ENCODE data around the gene FAF2. TPM values are rescaled to one million over a fixed set of nuclear protein-coding genes. Genes with fewer than 3 reads are reported as not detected.

FAF2 gene
- total RNA-seq, 2 donors from 2014 or later = 36.0 to 37.0 TPM

GRCh38 chr5:176427971-176428370 lies 20.2 kb upstream of the FAF2 start:
- Histone ChIP-seq H3K9ac (ENCODE audit: low read depth in 2 of 2, low read length in 2 of 2) (no peak overlapping the region), H3K27ac (peak overlapping the region; percentile 27)

GRCh38 chr5:176429972-176430371 lies 18.2 kb upstream of the FAF2 start:
- TF ChIP-seq, protein P1, sequence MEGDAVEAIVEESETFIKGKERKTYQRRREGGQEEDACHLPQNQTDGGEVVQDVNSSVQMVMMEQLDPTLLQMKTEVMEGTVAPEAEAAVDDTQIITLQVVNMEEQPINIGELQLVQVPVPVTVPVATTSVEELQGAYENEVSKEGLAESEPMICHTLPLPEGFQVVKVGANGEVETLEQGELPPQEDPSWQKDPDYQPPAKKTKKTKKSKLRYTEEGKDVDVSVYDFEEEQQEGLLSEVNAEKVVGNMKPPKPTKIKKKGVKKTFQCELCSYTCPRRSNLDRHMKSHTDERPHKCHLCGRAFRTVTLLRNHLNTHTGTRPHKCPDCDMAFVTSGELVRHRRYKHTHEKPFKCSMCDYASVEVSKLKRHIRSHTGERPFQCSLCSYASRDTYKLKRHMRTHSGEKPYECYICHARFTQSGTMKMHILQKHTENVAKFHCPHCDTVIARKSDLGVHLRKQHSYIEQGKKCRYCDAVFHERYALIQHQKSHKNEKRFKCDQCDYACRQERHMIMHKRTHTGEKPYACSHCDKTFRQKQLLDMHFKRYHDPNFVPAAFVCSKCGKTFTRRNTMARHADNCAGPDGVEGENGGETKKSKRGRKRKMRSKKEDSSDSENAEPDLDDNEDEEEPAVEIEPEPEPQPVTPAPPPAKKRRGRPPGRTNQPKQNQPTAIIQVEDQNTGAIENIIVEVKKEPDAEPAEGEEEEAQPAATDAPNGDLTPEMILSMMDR (IDR thresholded peaks at IDR 0.05) = no peak
- no peak overlapping the region for H3K27ac ChIP-seq
- no peaks in the 10 kb centered on the region for H3K36me3 ChIP-seq
- H3K9me3 ChIP-seq = no peaks in the 10 kb centered on the region
- intact Hi-C loops (cut with DNase I) = no loop called here
- H3K4me3 ChIP-seq = no peak overlapping the region
- no peak for DNase-seq
- H3K27me3 ChIP-seq = no peaks in the 10 kb centered on the region
- no peak overlapping the region for H3K9ac ChIP-seq (ENCODE audit: low read depth in 2 of 2, low read length in 2 of 2)
- H3K4me1 ChIP-seq = no peaks in the 10 kb centered on the region

More at GRCh38 chr5:176427971-176428370, 20.2 kb upstream of the FAF2 start:
- no peaks in the 10 kb centered on the region for H3K4me1 ChIP-seq
- no peaks in the 10 kb centered on the region for H3K27me3 ChIP-seq
- H3K36me3 ChIP-seq = no peaks in the 10 kb centered on the region
- intact Hi-C loops (cut with DNase I) = no loop called here
- no peak overlapping the region for H3K4me3 ChIP-seq
- DNase-seq = no peak
- no peaks in the 10 kb centered on the region for H3K9me3 ChIP-seq
- TF ChIP-seq, protein P1 (IDR thresholded peaks at IDR 0.05) = no peak

DNA sequence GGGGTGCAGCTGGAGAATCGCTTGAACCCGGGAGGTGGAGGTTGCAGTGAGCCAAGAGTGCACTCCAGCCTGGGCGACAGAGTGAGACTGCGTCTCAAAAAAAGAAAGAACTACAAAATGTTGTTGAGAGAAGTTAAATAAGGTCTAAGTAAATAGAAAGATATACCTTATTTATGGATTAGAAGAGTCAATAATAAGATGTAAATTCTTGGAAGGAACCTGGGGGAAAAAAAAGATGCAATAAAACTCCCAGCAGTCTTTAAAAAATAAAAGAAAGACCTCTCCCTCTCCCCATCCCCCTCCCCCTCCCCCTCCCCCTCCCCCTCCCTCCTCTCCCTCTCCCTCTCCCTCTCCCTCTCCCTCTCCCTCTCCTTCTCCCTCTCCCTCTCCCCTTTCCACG lies 15.5 kb upstream of the FAF2 start:
- Histone ChIP-seq H3K4me1 (no peaks in the 10 kb centered on the region), H3K27me3 (no peaks in the 10 kb centered on the region), H3K36me3 (no peaks in the 10 kb centered on the region), H3K4me3 (no peak overlapping the region), H3K27ac (no peak overlapping the region), H3K9ac (ENCODE audit: low read depth in 2 of 2, low read length in 2 of 2) (no peak overlapping the region), H3K9me3 (no peaks in the 10 kb centered on the region)
- intact Hi-C loops (cut with DNase I) = no loop called here
- DNase-seq = no peak
- TF ChIP-seq, protein P1 (IDR thresholded peaks at IDR 0.05) = no peak

- H3K9me3 ChIP-seq = no peaks in the 10 kb centered on the region
- H3K27me3 ChIP-seq = no peaks in the 10 kb centered on the region
- TF ChIP-seq, protein P1 (IDR thresholded peaks at IDR 0.05) = no peak
- DNase-seq = no peak
- no peak overlapping the region for H3K9ac ChIP-seq (ENCODE audit: low read depth in 2 of 2, low read length in 2 of 2)
- H3K36me3 ChIP-seq = no peaks in the 10 kb centered on the region
- H3K4me1 ChIP-seq = no peaks in the 10 kb centered on the region
- H3K27ac ChIP-seq = no peak overlapping the region
- H3K4me3 ChIP-seq = no peak overlapping the region
- intact Hi-C loops (cut with DNase I) = no loop called here
Observed at GRCh38 chr5:176436656-176437055, 11.5 kb upstream of the FAF2 start.

GRCh38 chr5:176438959-176439757 lies 9.0 kb upstream of the FAF2 start:
- Histone ChIP-seq H3K27ac (no peak overlapping the region), H3K9me3 (no peaks in the 10 kb centered on the region), H3K9ac (ENCODE audit: low read depth in 2 of 2, low read length in 2 of 2) (no peak overlapping the region), H3K36me3 (no peaks in the 10 kb centered on the region), H3K4me3 (no peak overlapping the region), H3K4me1 (no peaks in the 10 kb centered on the region), H3K27me3 (no peaks in the 10 kb centered on the region)
- TF ChIP-seq, protein P1 (IDR thresholded peaks at IDR 0.05) = no peak
- intact Hi-C loops (cut with DNase I) = no loop called here
- DNase-seq = no peak

All from colonic mucosa (tissue), 4 donors.